ENCODE data around the gene AFAP1. TPM values are rescaled to one million over a fixed set of nuclear protein-coding genes. Genes with fewer than 3 reads are reported as not detected.

AFAP1 gene
- total and polyA plus RNA-seq, 2 of the 8 experiments (the other 6 are each of a cell fraction or from before 2014, with no cell fraction given), result 3.6 to 18.2 TPM

DNA sequence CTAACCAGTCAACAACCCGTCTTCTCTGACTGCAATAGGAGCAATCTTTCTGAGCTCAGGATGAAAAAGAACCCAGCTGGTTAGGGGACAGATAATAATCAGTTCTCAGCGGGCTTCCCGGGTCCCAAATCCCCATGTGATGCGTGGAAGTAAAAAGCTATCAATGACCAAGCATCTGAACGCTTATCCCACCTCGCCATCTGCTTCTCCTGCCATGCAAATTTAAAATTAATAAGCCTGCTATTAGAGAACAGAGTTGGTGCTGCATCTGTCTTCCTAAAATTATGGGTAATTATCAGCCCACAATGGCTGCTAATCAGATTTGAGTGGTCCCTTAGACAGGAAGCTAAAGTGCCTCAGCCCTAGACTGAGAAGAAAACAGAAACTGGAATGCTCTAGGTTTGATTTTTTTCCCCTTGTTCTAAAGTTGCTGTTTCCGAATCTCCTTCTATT, 37.5 kb downstream of the AFAP1 start:
- Histone ChIP-seq H3K36me3 (ENCODE audit: control insufficient read depth in 2 of 4, insufficient read depth in 4 of 4, low read length in 3 of 4) (no peaks in the 10 kb centered on the region), H4K5ac (ENCODE audit: insufficient read length, low read depth, low read length) (no peak overlapping the region), H3K4me2 (ENCODE audit: insufficient read depth in 1 of 2, low read depth in 2 of 2, low read length in 2 of 2) (no peak overlapping the region), H2BK5ac (ENCODE audit: low read depth, low read length) (no peak overlapping the region), H3K4me1 (replicated peaks in 1 of 4; ENCODE audit: control insufficient read depth in 3 of 4, insufficient read depth in 4 of 4, low read length in 3 of 4) (peaks cover 8 to 21% (median 15%) of the 10 kb centered on the region in 4 experiments), H3K14ac (ENCODE audit: insufficient read length) (no peak overlapping the region), H3K9me3 (ENCODE audit: insufficient read depth in 2 of 2, low read depth in 1 of 2, low read length in 1 of 2) (no peaks in the 10 kb centered on the region), H2BK12ac (ENCODE audit: low read depth, low read length) (no peak overlapping the region), H2AFZ (ENCODE audit: low read length) (no peak overlapping the region), H3K23me2 (ENCODE audit: low read depth, low read length) (no peaks in the 10 kb centered on the region; the same call in 1 of the 2 replicates), H4K20me1 (replicated peaks in 1 of 2; ENCODE audit: control insufficient read depth in 1 of 2, insufficient read depth in 2 of 2, low read length in 2 of 2) (peaks cover 0 to 10% of the 10 kb centered on the region in 2 experiments), H3K79me1 (ENCODE audit: low read depth, low read length) (peaks cover 14% of the 10 kb centered on the region), H3K27me3 (replicated peaks in 1 of 4; ENCODE audit: control insufficient read depth in 3 of 4, extremely low read depth in 1 of 4, insufficient read depth in 3 of 4, low read length in 3 of 4) (no peaks in the 10 kb centered on the region), H4K91ac (replicated peaks; ENCODE audit: insufficient read length, low read length) (no peak overlapping the region), H2BK15ac (ENCODE audit: low read length) (no peak overlapping the region), H3K27ac (ENCODE audit: low read depth, low read length) (no peak overlapping the region), H3K4ac (replicated peaks; ENCODE audit: insufficient read length, low read depth, low read length) (no peak overlapping the region), H2BK120ac (replicated peaks; ENCODE audit: low read depth, low read length) (no peak overlapping the region), H3K56ac (replicated peaks; ENCODE audit: insufficient read length, low read depth, low read length) (no peak overlapping the region), H2BK20ac (ENCODE audit: low read length) (no peak overlapping the region), H2AK5ac (ENCODE audit: low read depth, low read length) (no peak overlapping the region), H3K9ac (replicated peaks in 1 of 4; ENCODE audit: extremely low read depth in 1 of 4, low read depth in 3 of 4, low read length in 3 of 4) (no peak overlapping the region), H3K4me3 (ENCODE audit: extremely low read depth in 1 of 4, insufficient read depth in 2 of 4, low read depth in 3 of 4, low read length in 4 of 4) (no peak overlapping the region), H4K8ac (ENCODE audit: extremely low read depth, insufficient read depth, low read length) (no peak overlapping the region), H3K23ac (ENCODE audit: insufficient read length) (no peak overlapping the region), H3K79me2 (ENCODE audit: control insufficient read depth in 1 of 2, insufficient read depth in 2 of 2, low read length in 2 of 2) (peaks cover 0 to 40% of the 10 kb centered on the region in 2 experiments; a peak in 2 of 4 replicates), H3K18ac (ENCODE audit: extremely low read depth, low read length) (no peak overlapping the region)
- 81% methylated on average over 7 of the region's 7 CpGs; no CpG with 5 or more reads in 1 of the 2 experiments for WGBS, 2 experiments (ENCODE audit: extremely low coverage in 1 of 2, insufficient coverage in 1 of 2, insufficient read length in 1 of 2, insufficient replicate concordance in 2 of 2, low coverage in 1 of 2, low lambda C conversion rate in 2 of 2, missing lambda C conversion rate in 1 of 2)
- no peak for TF ChIP-seq BRCA1 (IDR thresholded peaks at IDR 0.05; ENCODE audit: low read depth, low read length)
- TF ChIP-seq RBBP5 (IDR thresholded peaks at IDR 0.05; ENCODE audit: borderline replicate concordance, low read depth, low read length), result no peak
- DNase-seq (ENCODE audit: low read depth in 1 of 2, low spot score in 2 of 2), result no peak
- FAIRE-seq, result no peak
- ChIA-PET CTCF (ENCODE audit: partially characterized antibody) (interaction anchor here (0.9 to 1.6 kb wide), 8 partner anchors 11 to 85 kb away, joined by 3 to 5 read pairs (median 3); no protein-coding TSS in a partner anchor), POLR2A (ENCODE audit: partially characterized antibody) (no interaction called here)

All from H1 (cell line).